Activated CD8-positive, alpha-beta memory T cell treated with anti-CD3 and anti-CD28 coated beads, Interleukin-2, amount 10 ng/mL, durations not matched to agents 7 days and 5 days (primary cell): ENCODE data around the gene MEPE. TPM values are rescaled to one million over a fixed set of nuclear protein-coding genes. Genes with fewer than 3 reads are reported as not detected.
"Not testable (repeated sequence)": the region's sequence is repeated elsewhere in the genome, so short reads cannot be mapped to it uniquely, and the experiment has no call there.

Experiments used
- ATAC-seq: fragments of 150-1000 bp; cut with Tn5 transposase; one replicate; pipeline ENCODE4 v1.10.0; 2021; ENCODE audit warnings: moderate library complexity
- CTCF ChIA-PET: fragments of 350-600 bp; sonication (Branson Sonifier 250); formaldehyde crosslinking; loops from one replicate; lab custom pipeline; 2021; ENCODE audit warnings: antibody characterized with exemption; lab: Charles Lee
- DNase-seq: peaks from one replicate; pipeline ENCODE4 v3.0.0-alpha.2; 2020
- H3K27ac Mint-ChIP-seq: one replicate; pipeline ENCODE4 v1.8.0; 2021; ENCODE audit warnings: mild to moderate bottlenecking, mixed read lengths
- H3K27me3 Mint-ChIP-seq: one replicate; pipeline ENCODE4 v1.8.0; 2021; ENCODE audit warnings: mixed read lengths
- H3K36me3 Mint-ChIP-seq: one replicate; pipeline ENCODE4 v1.8.0; 2021; ENCODE audit warnings: mild to moderate bottlenecking, mixed read lengths
- H3K4me1 Mint-ChIP-seq: one replicate; pipeline ENCODE4 v1.8.0; 2021; ENCODE audit warnings: mixed read lengths
- H3K4me3 Mint-ChIP-seq: one replicate; pipeline ENCODE4 v1.8.0; 2021; ENCODE audit warnings: mild to moderate bottlenecking, moderate library complexity, mixed read lengths
- H3K9me3 Mint-ChIP-seq: one replicate; pipeline ENCODE4 v1.8.0; 2022; ENCODE audit warnings: low read depth, mixed read lengths
- total RNA-seq, 2 experiments: library from RNA; stranded (reverse); gene quantifications; one replicate each; pipeline ENCODE4 v1.2.3, GENCODE V29; 2021

The MEPE gene
- total RNA-seq, 2 experiments from 2014 or later: not detected

GRCh38 chr4:87872028-87872427 lies 39.3 kb downstream of the MEPE start:
- Mint-ChIP-seq H3K27me3 (peaks cover 53% of the 10 kb centered on the region), H3K36me3 (no peaks in the 10 kb centered on the region), H3K27ac (no peak overlapping the region), H3K4me1 (peaks cover 2% of the 10 kb centered on the region), H3K9me3 (no peaks in the 10 kb centered on the region), H3K4me3 (no peak overlapping the region)
- CTCF ChIA-PET: interaction anchor here (1.6 kb wide), 1 partner anchor 24 kb away, joined by 3 read pairs; no protein-coding TSS in a partner anchor
- DNase-seq: no peak
- no peak for ATAC-seq

GRCh38 chr4:87875191-87875590 lies 42.4 kb downstream of the MEPE start:
- Mint-ChIP-seq H3K27me3 (peaks cover 41% of the 10 kb centered on the region), H3K36me3 (no peaks in the 10 kb centered on the region), H3K4me3 (no peak overlapping the region), H3K4me1 (peaks cover 2% of the 10 kb centered on the region), H3K27ac (no peak overlapping the region), H3K9me3 (no peaks in the 10 kb centered on the region)
- ATAC-seq: no peak
- no peak for DNase-seq
- CTCF ChIA-PET: no interaction called here

GRCh38 chr4:87880106-87880505 lies 47.3 kb downstream of the MEPE start:
- no peak overlapping the region for H3K4me3 Mint-ChIP-seq
- H3K9me3 Mint-ChIP-seq: no peaks in the 10 kb centered on the region
- CTCF ChIA-PET: interaction anchor here (0.7 kb wide), 1 partner anchor 106 kb away, joined by 3 read pairs; no protein-coding TSS in a partner anchor
- no peaks in the 10 kb centered on the region for H3K36me3 Mint-ChIP-seq
- no peak for ATAC-seq
- peaks cover 2% of the 10 kb centered on the region for H3K4me1 Mint-ChIP-seq
- H3K27me3 Mint-ChIP-seq: peaks cover 33% of the 10 kb centered on the region
- H3K27ac Mint-ChIP-seq: no peak overlapping the region
- DNase-seq: no peak

- H3K27ac Mint-ChIP-seq: no peak overlapping the region
- no peaks in the 10 kb centered on the region for H3K36me3 Mint-ChIP-seq
- H3K9me3 Mint-ChIP-seq: no peaks in the 10 kb centered on the region
- no peak overlapping the region for H3K4me3 Mint-ChIP-seq
- DNase-seq: no peak
- no peaks in the 10 kb centered on the region for H3K4me1 Mint-ChIP-seq
- CTCF ChIA-PET: no interaction called here
- ATAC-seq: no peak
- H3K27me3 Mint-ChIP-seq: peaks cover 33% of the 10 kb centered on the region
Observed at GRCh38 chr4:87881115-87881514, 48.3 kb downstream of the MEPE start.

- ATAC-seq (no peak), DNase-seq (no peak)
- CTCF ChIA-PET: no interaction called here
- peaks cover 39% of the 10 kb centered on the region for H3K27me3 Mint-ChIP-seq
- no peaks in the 10 kb centered on the region for H3K9me3 Mint-ChIP-seq
- H3K4me3 Mint-ChIP-seq: no peak overlapping the region
- no peak overlapping the region for H3K27ac Mint-ChIP-seq
- no peaks in the 10 kb centered on the region for H3K4me1 Mint-ChIP-seq
- no peaks in the 10 kb centered on the region for H3K36me3 Mint-ChIP-seq
Observed at GRCh38 chr4:87882321-87882720, 49.6 kb downstream of the MEPE start.

- Mint-ChIP-seq H3K4me1 (no peaks in the 10 kb centered on the region), H3K4me3 (no peak overlapping the region), H3K27me3 (peaks cover 37% of the 10 kb centered on the region), H3K36me3 (no peaks in the 10 kb centered on the region), H3K27ac (no peak overlapping the region), H3K9me3 (no peaks in the 10 kb centered on the region)
- DNase-seq (no peak), ATAC-seq (no peak)
- CTCF ChIA-PET: no interaction called here
Observed at GRCh38 chr4:87882861-87883260, 50.1 kb downstream of the MEPE start.

GRCh38 chr4:87884976-87885549 lies 52.3 kb downstream of the MEPE start:
- H3K4me1 Mint-ChIP-seq: no peaks in the 10 kb centered on the region
- H3K4me3 Mint-ChIP-seq: no peak overlapping the region
- CTCF ChIA-PET: interaction anchor here (1.2 kb wide), 1 partner anchor 32 kb away, joined by 4 read pairs; no protein-coding TSS in a partner anchor
- ATAC-seq: no peak
- H3K9me3 Mint-ChIP-seq: no peaks in the 10 kb centered on the region
- no peak overlapping the region for H3K27ac Mint-ChIP-seq
- no peak for DNase-seq
- no peaks in the 10 kb centered on the region for H3K36me3 Mint-ChIP-seq
- peaks cover 31% of the 10 kb centered on the region for H3K27me3 Mint-ChIP-seq

- ATAC-seq (no peak), DNase-seq (no peak)
- CTCF ChIA-PET: interaction anchor here (1.2 kb wide), 1 partner anchor 33 kb away, joined by 4 read pairs; no protein-coding TSS in a partner anchor
- H3K27ac Mint-ChIP-seq: no peak overlapping the region
- H3K9me3 Mint-ChIP-seq: no peaks in the 10 kb centered on the region
- H3K27me3 Mint-ChIP-seq: peaks cover 27% of the 10 kb centered on the region
- H3K36me3 Mint-ChIP-seq: no peaks in the 10 kb centered on the region
- no peaks in the 10 kb centered on the region for H3K4me1 Mint-ChIP-seq
- no peak overlapping the region for H3K4me3 Mint-ChIP-seq
Observed at GRCh38 chr4:87886083-87886482, 53.3 kb downstream of the MEPE start.

GRCh38 chr4:87890753-87891152 lies 58.0 kb downstream of the MEPE start:
- H3K9me3 Mint-ChIP-seq, ATAC-seq, DNase-seq: not testable (repeated sequence)

GRCh38 chr4:87895964-87896621 lies 63.3 kb downstream of the MEPE start:
- peaks cover 43% of the 10 kb centered on the region for H3K27me3 Mint-ChIP-seq
- CTCF ChIA-PET: interaction anchor here (0.7 kb wide), 1 partner anchor 23 kb away, joined by 3 read pairs; no protein-coding TSS in a partner anchor
- peaks cover 13% of the 10 kb centered on the region for H3K4me1 Mint-ChIP-seq
- H3K4me3 Mint-ChIP-seq: no peak overlapping the region
- no peak for DNase-seq
- no peaks in the 10 kb centered on the region for H3K36me3 Mint-ChIP-seq
- ATAC-seq: peak; percentile 76
- H3K27ac Mint-ChIP-seq: no peak overlapping the region
- H3K9me3 Mint-ChIP-seq: no peaks in the 10 kb centered on the region

More at GRCh38 chr4:87890753-87891152, 58.0 kb downstream of the MEPE start:
- H3K36me3 Mint-ChIP-seq, H3K27ac Mint-ChIP-seq, CTCF ChIA-PET, H3K4me1 Mint-ChIP-seq, H3K4me3 Mint-ChIP-seq: not testable (repeated sequence)
- peaks cover 22% of the 10 kb centered on the region for H3K27me3 Mint-ChIP-seq

Other genes starting within 250 kb of the MEPE start
- not detected for gene DSPP, start 224.4 kb upstream of the MEPE start, total RNA-seq
- gene DMP1, start 182.7 kb upstream of the MEPE start, total RNA-seq: not detected
- gene IBSP, start 33.4 kb upstream of the MEPE start, total RNA-seq: not detected
- under 1 TPM in 1 of 2 experiments, not detected in 1; 0.54 TPM for gene SPP1, start 142.7 kb downstream of the MEPE start, total RNA-seq
- gene PKD2, start 174.7 kb downstream of the MEPE start, total RNA-seq: 10 to 100 TPM; 11.8 to 12.5 TPM